HEK293 (cell line): ENCODE data around the gene TMEM203.
A peak's percentile ranks its signal among the peaks of the same experiment; 100 is the strongest.

Experiments
- CTCF ChIA-PET: fragments of 350-600 bp; formaldehyde crosslinking; extraction: SDS; loops from one replicate; lab custom pipeline; 2021; ENCODE audit warnings: antibody characterized with exemption; lab: Yijun Ruan, JAX
- POLR2A ChIA-PET: fragments of 300-600 bp; formaldehyde crosslinking; extraction: SDS; loops from one replicate; lab custom pipeline; 2020; ENCODE audit warnings: antibody characterized with exemption, inconsistent platforms; lab: Yijun Ruan, JAX
- H3K27ac ChIP-seq: fragments of 200-500 bp; sonication (Bioruptor generic); 2 replicates; pipeline ENCODE4 v1.5.1; 2014; ENCODE audit warnings: low read depth, low read length, control low read depth, inconsistent platforms; ENCODE audit errors: extremely low read depth
- H3K36me3 ChIP-seq, 2 experiments: fragments of 200-500 bp in 1 of 2; sonication (Bioruptor generic) in 1 of 2; 1 replicate in 1 of 2; 2 replicates in 1 of 2; pipeline ENCODE4 v1.5.1; 2014 to 2017; ENCODE audit warnings: inconsistent platforms in 2 of 2, low read length in 2 of 2; ENCODE audit not compliant: control insufficient read depth in 2 of 2, insufficient read depth in 1 of 2
- H3K4me1 ChIP-seq: fragments of 200-500 bp; sonication (Bioruptor generic); 2 replicates; pipeline ENCODE4 v1.5.1; 2014; ENCODE audit warnings: mild to moderate bottlenecking, low read length, inconsistent platforms; ENCODE audit not compliant: control insufficient read depth, insufficient read depth
- H3K4me3 ChIP-seq: 2 replicates; pipeline ENCODE4 v1.5.1; 2011; ENCODE audit warnings: low read depth, mild to moderate bottlenecking, control low read depth, low read length, moderate library complexity
- H3K9me3 ChIP-seq: fragments of 200-500 bp; sonication (Bioruptor generic); 2 replicates; pipeline ENCODE4 v1.5.1; 2014; ENCODE audit warnings: low read depth, low read length, inconsistent platforms; ENCODE audit not compliant: control insufficient read depth, insufficient read depth
- GLIS1 ChIP-seq: fragments of 450-650 bp; formaldehyde crosslinking; IDR thresholded peaks from 2 replicates; pipeline ENCODE4 v1.5.1; 2016; ENCODE audit warnings: missing biosample characterization, missing genetic modification characterization
- IKZF3 ChIP-seq: fragments of 450-650 bp; IDR thresholded peaks from 2 replicates; pipeline ENCODE4 v1.5.0; 2018; ENCODE audit warnings: missing biosample characterization, mild to moderate bottlenecking, missing genetic modification characterization, moderate library complexity
- KLF17 ChIP-seq: fragments of 450-650 bp; formaldehyde crosslinking; IDR thresholded peaks from 2 replicates; pipeline ENCODE4 v1.5.1; 2016; ENCODE audit warnings: missing biosample characterization, missing genetic modification characterization
- MEIS1 ChIP-seq: sonication (generic); formaldehyde crosslinking; IDR thresholded peaks from 2 replicates; pipeline ENCODE4 v1.8.1; 2022; ENCODE audit warnings: missing genetic modification reagents, mild to moderate bottlenecking, borderline replicate concordance
- MYNN ChIP-seq: fragments of 450-650 bp; formaldehyde crosslinking; IDR thresholded peaks from 2 replicates; pipeline ENCODE4 v1.5.1; 2016; ENCODE audit warnings: missing biosample characterization, missing genetic modification characterization, borderline replicate concordance
- ZBTB11 ChIP-seq: fragments of 450-650 bp; formaldehyde crosslinking; conservative IDR thresholded peaks from 2 replicates; pipeline ENCODE4 v1.5.1; 2016; ENCODE audit warnings: low read depth, missing biosample characterization, missing genetic modification characterization
- ZFP37 ChIP-seq: fragments of 450-650 bp; formaldehyde crosslinking; IDR thresholded peaks from 2 replicates; pipeline ENCODE4 v1.5.1; 2016; ENCODE audit warnings: missing biosample characterization, missing genetic modification characterization
- ZNF169 ChIP-seq: fragments of 450-650 bp; formaldehyde crosslinking; IDR thresholded peaks from 2 replicates; pipeline ENCODE4 v1.5.1; 2016; ENCODE audit warnings: missing biosample characterization, missing genetic modification characterization
- ZNF2 ChIP-seq: fragments of 450-650 bp; formaldehyde crosslinking; IDR thresholded peaks from 2 replicates; pipeline ENCODE4 v1.5.1; 2016; ENCODE audit warnings: missing biosample characterization, missing genetic modification characterization
- ZNF239 ChIP-seq: fragments of 450-650 bp; formaldehyde crosslinking; IDR thresholded peaks from 2 replicates; pipeline ENCODE4 v1.5.1; 2016; ENCODE audit warnings: missing biosample characterization, missing genetic modification characterization
- ZNF26 ChIP-seq: fragments of 450-650 bp; formaldehyde crosslinking; IDR thresholded peaks from 2 replicates; pipeline ENCODE4 v1.5.1; 2016; ENCODE audit warnings: missing biosample characterization, missing genetic modification characterization
- ZNF280D ChIP-seq: fragments of 450-650 bp; formaldehyde crosslinking; IDR thresholded peaks from 2 replicates; pipeline ENCODE4 v1.5.1; 2016; ENCODE audit warnings: missing biosample characterization, missing genetic modification characterization
- ZNF366 ChIP-seq: fragments of 450-650 bp; formaldehyde crosslinking; conservative IDR thresholded peaks from 2 replicates; pipeline ENCODE4 v1.5.1; 2016; ENCODE audit warnings: missing biosample characterization, missing genetic modification characterization
- ZNF423 ChIP-seq: fragments of 450-650 bp; formaldehyde crosslinking; IDR thresholded peaks from 2 replicates; pipeline ENCODE4 v1.5.1; 2016; ENCODE audit warnings: missing biosample characterization, missing genetic modification characterization
- ZNF449 ChIP-seq: fragments of 450-650 bp; formaldehyde crosslinking; IDR thresholded peaks from 2 replicates; pipeline ENCODE4 v1.5.1; 2017; ENCODE audit warnings: missing biosample characterization, mild to moderate bottlenecking, missing genetic modification characterization, moderate library complexity
- ZNF544 ChIP-seq: fragments of 450-650 bp; formaldehyde crosslinking; IDR thresholded peaks from 2 replicates; pipeline ENCODE4 v1.5.0; 2017; ENCODE audit warnings: missing biosample characterization, missing genetic modification characterization
- ZNF645 ChIP-seq: fragments of 450-650 bp; formaldehyde crosslinking; IDR thresholded peaks from 2 replicates; pipeline ENCODE4; 2016; ENCODE audit warnings: missing biosample characterization, missing genetic modification characterization
- ZNF747 ChIP-seq: fragments of 450-650 bp; formaldehyde crosslinking; IDR thresholded peaks from 2 replicates; pipeline ENCODE4 v1.5.1; 2016; ENCODE audit warnings: missing biosample characterization, missing genetic modification characterization
- ZNF785 ChIP-seq: fragments of 450-650 bp; formaldehyde crosslinking; IDR thresholded peaks from 2 replicates; pipeline ENCODE4 v1.5.1; 2016; ENCODE audit warnings: missing biosample characterization, missing genetic modification characterization
- ZNF791 ChIP-seq: fragments of 450-650 bp; formaldehyde crosslinking; IDR thresholded peaks from 2 replicates; pipeline ENCODE4 v1.5.1; 2016; ENCODE audit warnings: missing biosample characterization, missing genetic modification characterization
- ZSCAN5A ChIP-seq: fragments of 450-650 bp; formaldehyde crosslinking; IDR thresholded peaks from 2 replicates; pipeline ENCODE4 v1.5.1; 2016; ENCODE audit warnings: missing biosample characterization, missing genetic modification characterization

Gene TMEM203

GRCh38 chr9:137188490-137189296, 16.8 kb downstream of the TMEM203 start, which contains the start of the genes ANAPC2 and SSNA1 (continued):
- TF ChIP-seq KLF17 (tag by site-specific recombination) = peak; percentile 93
- TF ChIP-seq ZNF239 = no peak
- TF ChIP-seq ZNF544 = no peak
- TF ChIP-seq GLIS1 (tag by site-specific recombination) = peak; percentile 69
- TF ChIP-seq MEIS1 (CRISPR knock-in tag) = no peak
- no peak for TF ChIP-seq ZNF449 (tag by site-specific recombination)
- peak; percentile 61 for TF ChIP-seq ZNF2 (tag by site-specific recombination)
- TF ChIP-seq ZNF26 (tag by site-specific recombination) = no peak

GRCh38 chr9:137188086-137188489, 17.4 kb downstream of the TMEM203 start:
- POLR2A ChIA-PET = interaction anchor here (1.4 to 7.1 kb wide), 12 partner anchors 10 to 102 kb away, joined by 5 to 178 read pairs (median 24); partner anchors contain the start of genes LRRC26, MAN1B1, NDOR1 and RNF224
- Histone ChIP-seq H3K4me3 (peak overlapping the region; percentile 92), H3K4me1 (peaks cover 11% of the 10 kb centered on the region), H3K27ac (peak overlapping the region; percentile 92), H3K9me3 (no peaks in the 10 kb centered on the region), H3K36me3 (peaks cover 0 to 75% of the 10 kb centered on the region in 2 experiments; a peak in 1 of 3 replicates)
- CTCF ChIA-PET = interaction anchor here (0.8 to 3.5 kb wide), 9 partner anchors 10 to 68 kb away, joined by 3 to 22 read pairs (median 4); partner anchors contain the start of genes RNF224 and TPRN
- TF ChIP-seq ZNF280D (tag by site-specific recombination) = peak; percentile 56; the same call in 1 of the 2 replicates
- no peak for TF ChIP-seq ZNF169
- TF ChIP-seq ZNF366 (tag by site-specific recombination) = no peak
- no peak for TF ChIP-seq MYNN (tag by site-specific recombination)
- TF ChIP-seq ZBTB11 = 0 out of 2 replicates have a peak, but pooled peaks have one; percentile 30
- peak; percentile 79; the same call in 1 of the 2 replicates for TF ChIP-seq ZSCAN5A (tag by site-specific recombination)
- TF ChIP-seq ZNF785 (tag by site-specific recombination) = no peak
- TF ChIP-seq ZNF747 (tag by site-specific recombination) = no peak
- TF ChIP-seq ZNF645 (tag by site-specific recombination) = 0 out of 2 replicates have a peak, but pooled peaks have one; percentile 43
- TF ChIP-seq ZNF2 (tag by site-specific recombination) = peak; percentile 89; the same call in 1 of the 2 replicates
- TF ChIP-seq IKZF3 (tag by site-specific recombination) = no peak
- TF ChIP-seq ZNF423 = 0 out of 2 replicates have a peak, but pooled peaks have one; percentile 6
- TF ChIP-seq ZFP37 (tag by site-specific recombination) = peak; percentile 74; the same call in 1 of the 2 replicates
- TF ChIP-seq ZNF791 (tag by site-specific recombination) = no peak
